NCI-H2227 (cell line): ENCODE measurements around the gene REV3L.
"Not testable (repeated sequence)": the region's sequence is repeated elsewhere in the genome, so short reads cannot be mapped to it uniquely, and the experiment has no call there.

Source experiments
- DNase-seq: peaks from one replicate; lab custom pipeline; 2025; ENCODE audit not compliant: unreplicated experiment; lab: John Stamatoyannopoulos, UW

REV3L gene

GRCh38 chr6:111482959-111483735 lies at the start of gene REV3L:
Gene REV3L, minus strand, starts transcription at chr6:111483218. Its CDS starts 330 bp downstream, at chr6:111482888.
- peak; percentile 94 for DNase-seq

GRCh38 chr6:111531185-111531584 lies 48.2 kb upstream of the REV3L start:
- DNase-seq = no peak

- DNase-seq = no peak
Observed at GRCh38 chr6:111530667-111531066, 47.6 kb upstream of the REV3L start.

- no peak for DNase-seq
Observed at GRCh38 chr6:111530218-111530617, 47.2 kb upstream of the REV3L start.

- no peak for DNase-seq
Observed at GRCh38 chr6:111527367-111527766, 44.3 kb upstream of the REV3L start.

GRCh38 chr6:111524735-111525134 lies 41.7 kb upstream of the REV3L start:
- no peak for DNase-seq

GRCh38 chr6:111524252-111524651 lies 41.2 kb upstream of the REV3L start:
- no peak for DNase-seq

- DNase-seq = no peak
Observed at GRCh38 chr6:111523484-111524167, 40.6 kb upstream of the REV3L start.

- DNase-seq = no peak
Observed at GRCh38 chr6:111522393-111523020, 39.5 kb upstream of the REV3L start.

- DNase-seq = no peak
Observed at GRCh38 chr6:111521497-111522270, 38.7 kb upstream of the REV3L start.

- DNase-seq = no peak
Observed at GRCh38 chr6:111520524-111520923, 37.5 kb upstream of the REV3L start.

- no peak for DNase-seq
Observed at GRCh38 chr6:111517965-111518364, 34.9 kb upstream of the REV3L start.

- DNase-seq = no peak
Observed at GRCh38 chr6:111515259-111515658, 32.2 kb upstream of the REV3L start.

GRCh38 chr6:111514531-111514930 lies 31.5 kb upstream of the REV3L start:
- DNase-seq = not testable (repeated sequence)

- not testable (repeated sequence) for DNase-seq
Observed at GRCh38 chr6:111507219-111507618, 24.2 kb upstream of the REV3L start.

- not testable (repeated sequence) for DNase-seq
Observed at GRCh38 chr6:111505498-111505897, 22.5 kb upstream of the REV3L start.

- peak; percentile 11 for DNase-seq
Observed at GRCh38 chr6:111503660-111504059, 20.6 kb upstream of the REV3L start.

GRCh38 chr6:111503194-111503593 lies 20.2 kb upstream of the REV3L start:
- DNase-seq = peak; percentile 3

- DNase-seq = no peak
Observed at GRCh38 chr6:111502154-111502553, 19.1 kb upstream of the REV3L start.

- no peak for DNase-seq
Observed at GRCh38 chr6:111499269-111499793, 16.3 kb upstream of the REV3L start.
